HEK293 (cell line): Measurements from ENCODE around the gene TEP1.

Source experiments
- CTCF ChIA-PET: fragments of 350-600 bp; formaldehyde crosslinking; extraction: SDS; loops from one replicate; lab custom pipeline; 2021; ENCODE audit warnings: antibody characterized with exemption; lab: Yijun Ruan, JAX
- POLR2A ChIA-PET: fragments of 300-600 bp; formaldehyde crosslinking; extraction: SDS; loops from one replicate; lab custom pipeline; 2020; ENCODE audit warnings: antibody characterized with exemption, inconsistent platforms; lab: Yijun Ruan, JAX
- H3K27ac ChIP-seq: fragments of 200-500 bp; sonication (Bioruptor generic); 2 replicates; pipeline ENCODE4 v1.5.1; 2014; ENCODE audit warnings: low read depth, low read length, control low read depth, inconsistent platforms; ENCODE audit errors: extremely low read depth
- H3K36me3 ChIP-seq, 2 experiments: fragments of 200-500 bp in 1 of 2; sonication (Bioruptor generic) in 1 of 2; 1 replicate in 1 of 2; 2 replicates in 1 of 2; pipeline ENCODE4 v1.5.1; 2014 to 2017; ENCODE audit warnings: inconsistent platforms in 2 of 2, low read length in 2 of 2; ENCODE audit not compliant: control insufficient read depth in 2 of 2, insufficient read depth in 1 of 2
- H3K4me1 ChIP-seq: fragments of 200-500 bp; sonication (Bioruptor generic); 2 replicates; pipeline ENCODE4 v1.5.1; 2014; ENCODE audit warnings: mild to moderate bottlenecking, low read length, inconsistent platforms; ENCODE audit not compliant: control insufficient read depth, insufficient read depth
- H3K4me3 ChIP-seq: 2 replicates; pipeline ENCODE4 v1.5.1; 2011; ENCODE audit warnings: low read depth, mild to moderate bottlenecking, control low read depth, low read length, moderate library complexity
- H3K9me3 ChIP-seq: fragments of 200-500 bp; sonication (Bioruptor generic); 2 replicates; pipeline ENCODE4 v1.5.1; 2014; ENCODE audit warnings: low read depth, low read length, inconsistent platforms; ENCODE audit not compliant: control insufficient read depth, insufficient read depth
- ELK4 ChIP-seq: IDR thresholded peaks from 2 replicates; pipeline ENCODE4 v1.6.1; 2011; ENCODE audit warnings: mild to moderate bottlenecking, low read depth, low read length, borderline replicate concordance
- HOXC10 ChIP-seq: sonication (generic); formaldehyde crosslinking; IDR thresholded peaks from 2 replicates; pipeline ENCODE4 v1.8.1; 2023; ENCODE audit warnings: mild to moderate bottlenecking, missing genetic modification reagents
- YY2 ChIP-seq: fragments of 450-650 bp; formaldehyde crosslinking; IDR thresholded peaks from 2 replicates; pipeline ENCODE4 v1.5.1; 2016; ENCODE audit warnings: missing biosample characterization, missing genetic modification characterization
- ZBTB1 ChIP-seq: fragments of 450-650 bp; formaldehyde crosslinking; IDR thresholded peaks from 2 replicates; pipeline ENCODE4 v1.5.1; 2016; ENCODE audit warnings: missing biosample characterization, missing genetic modification characterization
- ZBTB10 ChIP-seq: fragments of 450-650 bp; formaldehyde crosslinking; IDR thresholded peaks from 2 replicates; pipeline ENCODE4 v1.5.1; 2016; ENCODE audit warnings: missing biosample characterization, missing genetic modification characterization
- ZBTB6 ChIP-seq: fragments of 450-650 bp; formaldehyde crosslinking; IDR thresholded peaks from 2 replicates; pipeline ENCODE4 v1.5.1; 2017; ENCODE audit warnings: missing biosample characterization, missing genetic modification characterization
- ZBTB7A ChIP-seq: fragments of 450-650 bp; formaldehyde crosslinking; IDR thresholded peaks from 2 replicates; pipeline ENCODE4 v1.5.1; 2016; ENCODE audit warnings: low read depth, missing biosample characterization, missing genetic modification characterization
- ZEB2 ChIP-seq: fragments of 450-650 bp; formaldehyde crosslinking; IDR thresholded peaks from 2 replicates; pipeline ENCODE4 v1.5.1; 2016; ENCODE audit warnings: missing biosample characterization, missing genetic modification characterization
- ZNF112 ChIP-seq: fragments of 450-650 bp; formaldehyde crosslinking; IDR thresholded peaks from 2 replicates; pipeline ENCODE4 v1.5.0; 2017; ENCODE audit warnings: missing biosample characterization, missing genetic modification characterization
- ZNF16 ChIP-seq: fragments of 450-650 bp; formaldehyde crosslinking; IDR thresholded peaks from 2 replicates; pipeline ENCODE4 v1.5.1; 2016; ENCODE audit warnings: low read depth, missing biosample characterization, missing genetic modification characterization
- ZNF274 ChIP-seq, 2 experiments: fragments of 200-500 bp in 1 of 2; fragments of 450-650 bp in 1 of 2; sonication (Bioruptor generic) in 1 of 2; formaldehyde crosslinking in 1 of 2; IDR thresholded peaks; 2 replicates each; pipeline versions ENCODE4 v1.5.1 to v1.6.1; 2014 to 2016; ENCODE audit warnings: borderline replicate concordance in 1 of 2, inconsistent platforms in 1 of 2, low read length in 1 of 2, missing biosample characterization in 1 of 2, missing genetic modification characterization in 1 of 2
- ZNF416 ChIP-seq: fragments of 450-650 bp; formaldehyde crosslinking; IDR thresholded peaks from 2 replicates; pipeline ENCODE4 v1.5.1; 2016; ENCODE audit warnings: missing biosample characterization, missing genetic modification characterization
- ZNF433 ChIP-seq: fragments of 450-650 bp; formaldehyde crosslinking; IDR thresholded peaks from 2 replicates; pipeline ENCODE4 v1.5.1; 2016; ENCODE audit warnings: missing biosample characterization, missing genetic modification characterization, low read depth
- ZNF549 ChIP-seq: fragments of 450-650 bp; IDR thresholded peaks from 2 replicates; pipeline ENCODE4 v1.5.1; 2018; ENCODE audit warnings: missing biosample characterization, missing genetic modification characterization, mild to moderate bottlenecking, inconsistent platforms, moderate library complexity
- ZNF626 ChIP-seq: fragments of 450-650 bp; sonication (Bioruptor Pico); formaldehyde crosslinking; IDR thresholded peaks from 2 replicates; pipeline ENCODE4 v1.5.1; 2018; ENCODE audit warnings: missing biosample characterization, missing genetic modification characterization, inconsistent platforms
- ZNF658 ChIP-seq: fragments of 450-650 bp; formaldehyde crosslinking; IDR thresholded peaks from 2 replicates; pipeline ENCODE4; 2016; ENCODE audit warnings: missing biosample characterization, missing genetic modification characterization
- ZNF660 ChIP-seq: fragments of 450-650 bp; IDR thresholded peaks from 2 replicates; pipeline ENCODE4 v1.5.1; 2018; ENCODE audit warnings: missing biosample characterization, mild to moderate bottlenecking, missing genetic modification characterization
- ZNF76 ChIP-seq: fragments of 450-650 bp; formaldehyde crosslinking; IDR thresholded peaks from 2 replicates; pipeline ENCODE4; 2016; ENCODE audit warnings: low read depth, missing biosample characterization, missing genetic modification characterization, borderline replicate concordance
- ZNF792 ChIP-seq: fragments of 450-650 bp; formaldehyde crosslinking; IDR thresholded peaks from 2 replicates; pipeline ENCODE4 v1.5.1; 2016; ENCODE audit warnings: missing biosample characterization, missing genetic modification characterization

Gene TEP1

GRCh38 chr14:20317720-20318119 lies 95.6 kb downstream of the TEP1 start:
- Histone ChIP-seq H3K4me1 (no peaks in the 10 kb centered on the region), H3K9me3 (no peaks in the 10 kb centered on the region), H3K36me3 (peaks cover 68 to 87% of the 10 kb centered on the region in 2 experiments), H3K4me3 (no peak overlapping the region), H3K27ac (no peak overlapping the region)
- POLR2A ChIA-PET, result interaction anchor here (0.7 to 1.0 kb wide), 2 partner anchors 26 to 371 kb away, joined by 3 read pairs; partner anchors contain the start of genes ANG and PARP2
- TF ChIP-seq YY2 (tag by site-specific recombination) (no peak), ZNF658 (no peak), ZNF76 (tag by site-specific recombination) (no peak), ZNF274 (IDR thresholded peaks at IDR 0.05; ENCODE audit: low read length) (no peak), ZNF274 (tag by site-specific recombination; IDR thresholded peaks at IDR 0.05; ENCODE audit: borderline replicate concordance) (no peak), ZBTB7A (no peak), ZNF549 (tag by site-specific recombination) (no peak), ELK4 (no peak), ZNF16 (tag by site-specific recombination) (no peak), ZNF433 (tag by site-specific recombination) (no peak), HOXC10 (CRISPR knock-in tag) (no peak), ZNF112 (tag by site-specific recombination) (no peak), ZNF626 (tag by site-specific recombination) (no peak), ZNF416 (tag by site-specific recombination) (no peak), ZEB2 (tag by site-specific recombination) (no peak), ZNF660 (tag by site-specific recombination) (no peak), ZBTB6 (no peak), ZBTB1 (tag by site-specific recombination) (no peak), ZBTB10 (tag by site-specific recombination) (no peak), ZNF792 (tag by site-specific recombination) (no peak)
- CTCF ChIA-PET, result interaction anchor here (0.7 to 1.4 kb wide), 2 partner anchors 10 to 12 kb away, joined by 4 to 6 read pairs; partner anchors contain the start of gene TTC5
